ENCODE measurements around the gene EFCAB11.

EFCAB11 gene

GRCh38 chr14:89907655-89908054 is 46.9 kb downstream of the EFCAB11 start:
- TF ChIP-seq REST (IDR thresholded peaks at IDR 0.05; ENCODE audit: low read depth) = no peak
- TF ChIP-seq EGR1 (IDR thresholded peaks at IDR 0.05) = no peak
- TF ChIP-seq FOXM1 (IDR thresholded peaks at IDR 0.05; ENCODE audit: borderline replicate concordance, low read depth) = no peak
- TF ChIP-seq, protein P1, sequence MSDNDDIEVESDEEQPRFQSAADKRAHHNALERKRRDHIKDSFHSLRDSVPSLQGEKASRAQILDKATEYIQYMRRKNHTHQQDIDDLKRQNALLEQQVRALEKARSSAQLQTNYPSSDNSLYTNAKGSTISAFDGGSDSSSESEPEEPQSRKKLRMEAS (IDR thresholded peaks at IDR 0.05) = no peak
- TF ChIP-seq RAD21 (IDR thresholded peaks at IDR 0.05; ENCODE audit: low read depth) = no peak
- no peak for TF ChIP-seq YY1 (IDR thresholded peaks at IDR 0.05; ENCODE audit: low read depth)
- TF ChIP-seq TCF12 (IDR thresholded peaks at IDR 0.05; ENCODE audit: low read depth) = no peak
- no peak for TF ChIP-seq NFIC (IDR thresholded peaks at IDR 0.05)
- TF ChIP-seq TEAD4 (IDR thresholded peaks at IDR 0.05) = no peak
- TF ChIP-seq ZBTB7A (IDR thresholded peaks at IDR 0.05; ENCODE audit: low read depth) = no peak
- TF ChIP-seq TAF1 (IDR thresholded peaks at IDR 0.05; ENCODE audit: low read depth) = no peak
- no peak for TF ChIP-seq EP300 (IDR thresholded peaks at IDR 0.05; ENCODE audit: borderline replicate concordance)
- TF ChIP-seq, protein P2, sequence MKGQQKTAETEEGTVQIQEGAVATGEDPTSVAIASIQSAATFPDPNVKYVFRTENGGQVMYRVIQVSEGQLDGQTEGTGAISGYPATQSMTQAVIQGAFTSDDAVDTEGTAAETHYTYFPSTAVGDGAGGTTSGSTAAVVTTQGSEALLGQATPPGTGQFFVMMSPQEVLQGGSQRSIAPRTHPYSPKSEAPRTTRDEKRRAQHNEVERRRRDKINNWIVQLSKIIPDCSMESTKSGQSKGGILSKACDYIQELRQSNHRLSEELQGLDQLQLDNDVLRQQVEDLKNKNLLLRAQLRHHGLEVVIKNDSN (IDR thresholded peaks at IDR 0.05) = no peak
- TF ChIP-seq CEBPB (IDR thresholded peaks at IDR 0.05) = no peak
- no peak for TF ChIP-seq CREB1 (IDR thresholded peaks at IDR 0.05; ENCODE audit: low read depth)

DNA sequence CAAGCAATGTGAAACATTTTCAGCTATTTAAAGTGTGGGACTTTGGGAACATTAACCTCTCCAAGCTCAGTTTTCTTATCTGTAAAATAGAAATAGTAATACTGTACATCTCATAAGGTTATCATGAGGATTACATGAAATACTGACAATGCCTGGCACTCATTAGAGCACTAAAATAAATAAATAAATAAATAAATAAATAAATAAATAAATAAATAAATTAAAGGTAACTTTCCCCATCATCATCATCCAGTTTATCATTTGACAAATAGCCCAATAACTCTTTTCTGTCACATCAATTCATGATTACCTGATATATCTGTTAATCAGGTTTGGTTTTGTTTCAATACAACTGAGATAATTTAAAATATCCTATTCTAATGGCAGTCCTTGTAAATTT is 48.5 kb downstream of the EFCAB11 start:
- TF ChIP-seq TEAD4 (IDR thresholded peaks at IDR 0.05) (no peak), FOXM1 (IDR thresholded peaks at IDR 0.05; ENCODE audit: borderline replicate concordance, low read depth) (no peak), ZBTB7A (IDR thresholded peaks at IDR 0.05; ENCODE audit: low read depth) (no peak), CREB1 (IDR thresholded peaks at IDR 0.05; ENCODE audit: low read depth) (no peak), TAF1 (IDR thresholded peaks at IDR 0.05; ENCODE audit: low read depth) (no peak), EP300 (IDR thresholded peaks at IDR 0.05; ENCODE audit: borderline replicate concordance) (no peak), YY1 (IDR thresholded peaks at IDR 0.05; ENCODE audit: low read depth) (no peak)
- TF ChIP-seq, protein P2 (IDR thresholded peaks at IDR 0.05) = no peak

DNA sequence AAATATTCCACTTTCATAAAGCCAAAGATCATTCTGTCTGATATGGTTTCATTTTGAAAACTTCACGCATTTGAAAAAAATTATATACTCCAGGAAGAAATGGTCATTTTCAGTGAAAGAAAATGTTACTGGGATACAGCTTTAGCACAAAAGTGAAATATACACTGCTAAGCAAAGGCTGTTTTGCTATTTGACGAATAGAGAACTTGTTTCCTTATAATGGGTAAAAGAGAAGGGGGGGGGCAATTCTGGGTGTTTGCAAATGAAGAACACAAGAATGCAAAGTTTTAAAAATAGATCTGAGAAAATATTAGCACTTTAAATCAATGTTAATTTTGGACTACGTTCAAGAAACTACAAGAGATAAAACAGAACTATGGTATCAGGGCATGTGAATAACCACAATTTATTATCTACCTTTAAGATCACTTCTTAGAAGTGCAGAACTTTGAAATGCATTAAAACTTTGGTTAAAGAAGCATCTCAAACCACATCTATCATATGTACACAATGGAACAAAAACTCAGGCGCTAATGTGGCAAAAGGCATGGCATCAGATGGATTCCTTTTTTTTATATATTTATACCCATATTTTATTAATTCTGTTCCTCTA is 51.1 kb downstream of the EFCAB11 start:
- no peak for TF ChIP-seq TCF12 (IDR thresholded peaks at IDR 0.05; ENCODE audit: low read depth)
- TF ChIP-seq, protein P1 (IDR thresholded peaks at IDR 0.05) = no peak
- TF ChIP-seq CEBPB (IDR thresholded peaks at IDR 0.05) = no peak
- TF ChIP-seq TAF1 (IDR thresholded peaks at IDR 0.05; ENCODE audit: low read depth) = no peak
- no peak for TF ChIP-seq FOXM1 (IDR thresholded peaks at IDR 0.05; ENCODE audit: borderline replicate concordance, low read depth)
- TF ChIP-seq EP300 (IDR thresholded peaks at IDR 0.05; ENCODE audit: borderline replicate concordance) = no peak
- TF ChIP-seq EGR1 (IDR thresholded peaks at IDR 0.05) = no peak
- TF ChIP-seq CREB1 (IDR thresholded peaks at IDR 0.05; ENCODE audit: low read depth) = no peak
- no peak for TF ChIP-seq REST (IDR thresholded peaks at IDR 0.05; ENCODE audit: low read depth)
- TF ChIP-seq, protein P2 (IDR thresholded peaks at IDR 0.05) = no peak
- no peak for TF ChIP-seq RAD21 (IDR thresholded peaks at IDR 0.05; ENCODE audit: low read depth)
- no peak for TF ChIP-seq ZBTB7A (IDR thresholded peaks at IDR 0.05; ENCODE audit: low read depth)

DNA sequence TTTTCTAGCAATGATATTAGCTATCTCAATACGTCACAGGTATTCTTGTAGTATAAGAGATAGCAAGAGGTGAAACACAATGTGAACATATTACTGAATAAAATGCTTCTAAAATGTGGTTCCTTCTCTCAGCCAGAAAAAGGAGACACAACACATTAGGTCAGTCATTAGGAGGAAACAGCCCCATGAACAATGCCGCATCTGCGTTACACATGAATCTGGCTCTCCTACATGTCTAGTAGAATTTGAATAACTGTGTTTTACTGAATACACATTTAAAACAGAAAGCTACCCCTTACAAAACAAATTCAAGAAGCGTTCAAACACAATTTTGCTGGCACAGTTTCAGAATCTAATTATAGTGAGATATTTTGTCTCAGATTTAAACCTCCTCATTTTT is 51.6 kb downstream of the EFCAB11 start:
- TF ChIP-seq EP300 (IDR thresholded peaks at IDR 0.05; ENCODE audit: borderline replicate concordance) (no peak), ZBTB7A (IDR thresholded peaks at IDR 0.05; ENCODE audit: low read depth) (no peak), YY1 (IDR thresholded peaks at IDR 0.05; ENCODE audit: low read depth) (no peak), TCF12 (IDR thresholded peaks at IDR 0.05; ENCODE audit: low read depth) (no peak), FOXM1 (IDR thresholded peaks at IDR 0.05; ENCODE audit: borderline replicate concordance, low read depth) (no peak), CREB1 (IDR thresholded peaks at IDR 0.05; ENCODE audit: low read depth) (no peak), NFIC (IDR thresholded peaks at IDR 0.05) (no peak)
- TF ChIP-seq, protein P1 (IDR thresholded peaks at IDR 0.05) = no peak
- TF ChIP-seq, protein P2 (IDR thresholded peaks at IDR 0.05) = no peak
